GM21619 (cell line): Measurements from ENCODE around the gene TBC1D22B.

Experiments used
- ATAC-seq: cut with Tn5 transposase; IDR thresholded peaks from one replicate; pipeline ENCODE4 v1.9.1; 2021; ENCODE audit not compliant: unreplicated experiment

The TBC1D22B gene

GRCh38 chr6:37352384-37352783 is 94.8 kb downstream of the TBC1D22B start:
- ATAC-seq: no peak

- ATAC-seq: peak; percentile 90
These were observed 96.4 kb downstream of the TBC1D22B start, which contains the start of gene RNF8 for GRCh38 chr6:37353761-37354525. RNF8 (plus strand) TSS chr6:37353983; CDS start chr6:37354165, 182 bp downstream.

- ATAC-seq: no peak
These were observed 97.2 kb downstream of the TBC1D22B start for GRCh38 chr6:37354526-37355384.

- ATAC-seq: no peak
These were observed 99.7 kb downstream of the TBC1D22B start for GRCh38 chr6:37357288-37357687.

- no peak for ATAC-seq
These were observed 100.3 kb downstream of the TBC1D22B start for GRCh38 chr6:37357860-37358259.

GRCh38 chr6:37359039-37359438 is 101.5 kb downstream of the TBC1D22B start:
- ATAC-seq: no peak

- ATAC-seq: no peak
These were observed 104.7 kb downstream of the TBC1D22B start for GRCh38 chr6:37362101-37362828.

GRCh38 chr6:37365791-37366190 is 108.2 kb downstream of the TBC1D22B start:
- ATAC-seq: no peak

- no peak for ATAC-seq
These were observed 109.3 kb downstream of the TBC1D22B start for GRCh38 chr6:37366910-37367309.

GRCh38 chr6:37368961-37369320 is 111.4 kb downstream of the TBC1D22B start:
- ATAC-seq: no peak

- no peak for ATAC-seq
These were observed 112.0 kb downstream of the TBC1D22B start for GRCh38 chr6:37369321-37370201.

- no peak for ATAC-seq
These were observed 113.8 kb downstream of the TBC1D22B start for GRCh38 chr6:37371154-37372083.

- ATAC-seq: no peak
These were observed 114.5 kb downstream of the TBC1D22B start for GRCh38 chr6:37372116-37372515.

GRCh38 chr6:37373822-37374471 is 116.4 kb downstream of the TBC1D22B start:
- ATAC-seq: no peak

GRCh38 chr6:37375376-37375775 is 117.8 kb downstream of the TBC1D22B start:
- ATAC-seq: no peak

GRCh38 chr6:37376078-37376743 is 118.6 kb downstream of the TBC1D22B start:
- no peak for ATAC-seq

GRCh38 chr6:37381579-37381978 is 124.0 kb downstream of the TBC1D22B start:
- ATAC-seq: no peak
